PC-3 (cell line): ENCODE measurements around the gene PCP4L1. TPM values are rescaled to one million over a fixed set of nuclear protein-coding genes. Genes with fewer than 3 reads are reported as not detected.

Experiments
- ATAC-seq: fragments of 200-7000 bp; cut with Tn5 transposase; 2 replicates; pipeline ENCODE4 v1.9.1; 2020; ENCODE audit warnings: mild to moderate bottlenecking, moderate library complexity
- BruUV-seq: library from RNA; stranded (reverse); fragments of 400-500 nt; replicated peaks from 2 replicates; lab custom pipeline; 2021; lab: Mats Ljungman, UMichigan
- CTCF ChIA-PET: fragments of 300-600 bp; sonication (Branson Sonifier 250); formaldehyde crosslinking; loops from one replicate; lab custom pipeline; 2022; ENCODE audit warnings: antibody characterized with exemption; lab: Charles Lee
- POLR2A ChIA-PET: fragments of 300-600 bp; sonication (Branson Sonifier 250); formaldehyde crosslinking; loops from one replicate; lab custom pipeline; 2022; ENCODE audit warnings: antibody characterized with exemption; ENCODE audit not compliant: unreplicated experiment; lab: Charles Lee
- DNase-seq: peaks from one replicate; pipeline ENCODE4 v3.0.0-alpha.2; 2015
- H2AFZ ChIP-seq: fragments of 300-600 bp; sonication (generic); 2 replicates; pipeline ENCODE4 v1.6.0; 2016; ENCODE audit warnings: antibody characterized with exemption, low read length
- H3F3A ChIP-seq: fragments of 300-600 bp; sonication (generic); one replicate; pipeline ENCODE4 v1.6.0; 2017; ENCODE audit warnings: antibody characterized with exemption, low read length, control low read depth, mild to moderate bottlenecking; ENCODE audit not compliant: unreplicated experiment
- H3K27ac ChIP-seq: fragments of 300-600 bp; sonication (generic); 2 replicates; pipeline ENCODE4 v1.5.1; 2016; ENCODE audit warnings: mild to moderate bottlenecking, low read length
- H3K27me3 ChIP-seq: fragments of 300-600 bp; sonication (generic); 2 replicates; pipeline ENCODE4 v1.6.1; 2016; ENCODE audit warnings: low read length, mixed read lengths
- H3K36me3 ChIP-seq: fragments of 300-600 bp; sonication (generic); 2 replicates; pipeline ENCODE4 v1.6.1; 2016; ENCODE audit warnings: low read depth, mixed run types, low read length, mixed read lengths
- H3K4me1 ChIP-seq: fragments of 300-600 bp; sonication (generic); 2 replicates; pipeline ENCODE4 v1.5.1; 2016; ENCODE audit warnings: low read length; ENCODE audit not compliant: insufficient read depth
- H3K4me2 ChIP-seq: fragments of 300-600 bp; sonication (generic); 2 replicates; pipeline ENCODE4 v1.6.0; 2016; ENCODE audit warnings: low read length
- H3K4me3 ChIP-seq: fragments of 300-600 bp; sonication (generic); 2 replicates; pipeline ENCODE4 v1.5.1; 2016; ENCODE audit warnings: mild to moderate bottlenecking, low read length, mixed read lengths
- H3K79me2 ChIP-seq: fragments of 300-600 bp; sonication (generic); 2 replicates; pipeline ENCODE4 v1.6.1; 2017; ENCODE audit warnings: low read length, mixed read lengths
- H3K9ac ChIP-seq: fragments of 300-600 bp; sonication (generic); 2 replicates; pipeline ENCODE4 v1.6.0; 2016; ENCODE audit warnings: mild to moderate bottlenecking, low read length
- H3K9me2 ChIP-seq: fragments of 300-600 bp; sonication (generic); replicated peaks from 2 replicates; pipeline ENCODE4 v1.6.1; 2016; ENCODE audit warnings: mixed run types, low read length, mixed read lengths
- H3K9me3 ChIP-seq: fragments of 300-600 bp; sonication (generic); 2 replicates; pipeline ENCODE4 v1.6.1; 2016; ENCODE audit warnings: low read length, mixed read lengths
- H4K20me1 ChIP-seq: fragments of 300-600 bp; sonication (generic); 2 replicates; pipeline ENCODE4 v1.6.1; 2016; ENCODE audit warnings: low read length, mixed read lengths
- EZH2 ChIP-seq: fragments of 300-600 bp; sonication (generic); IDR thresholded peaks from one replicate; pipeline ENCODE4 v1.6.1; 2017; ENCODE audit warnings: antibody characterized with exemption, mild to moderate bottlenecking, low read length; ENCODE audit not compliant: unreplicated experiment
- EZH2phosphoT487 ChIP-seq: fragments of 300-600 bp; sonication (generic); IDR thresholded peaks from 2 replicates; pipeline ENCODE4 v1.6.1; 2018; ENCODE audit warnings: mild to moderate bottlenecking, antibody characterized with exemption, low read length, borderline replicate concordance
- intact Hi-C: fragments of 100-400 bp; cut with micrococcal nuclease; formaldehyde crosslinking; loops from 2 replicates; pipeline ENCODE4 v1.9.0; 2023
- total RNA-seq: library from RNA; depleted of rRNA; stranded (reverse); fragments of >200 nt; gene quantifications from 2 replicates; pipeline ENCODE4 v1.2.3, GENCODE V29; 2014
- TF ChIP-seq, protein P1 (sequence below): fragments of 300-600 bp; sonication (generic); conservative IDR thresholded peaks from 2 replicates; pipeline ENCODE4 v1.5.1; 2017; ENCODE audit warnings: antibody characterized with exemption, low read depth, mild to moderate bottlenecking, low read length

Gene PCP4L1
- total RNA-seq, 1 experiment from 2014 or later: 0.07 TPM

DNA sequence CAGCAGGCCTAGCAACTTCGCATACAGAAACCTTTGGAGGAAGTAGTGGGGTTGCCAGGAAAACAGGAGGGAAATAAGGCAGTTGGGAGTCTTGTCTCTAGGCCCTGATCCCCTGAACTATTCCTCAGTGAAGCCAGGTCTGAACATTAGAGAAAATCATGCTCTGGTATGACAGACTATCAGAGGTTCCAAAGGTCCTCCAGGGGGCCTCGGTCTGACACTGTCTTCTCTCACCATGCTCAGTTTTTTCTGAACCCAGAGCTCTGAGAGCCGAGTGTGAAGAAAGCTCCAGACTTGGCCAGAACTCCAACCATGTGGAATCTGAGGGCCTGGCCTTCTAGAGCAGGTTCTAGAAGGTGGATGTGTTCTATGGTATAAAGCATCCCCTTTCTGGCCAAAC lies 28.6 kb upstream of the PCP4L1 start:
- DNase-seq (no peak), ATAC-seq (no peak)
- Histone ChIP-seq H3K9me3 (no peaks in the 10 kb centered on the region), H3K27me3 (no peaks in the 10 kb centered on the region), H3K4me3 (no peak overlapping the region), H3K27ac (no peak overlapping the region), H4K20me1 (no peaks in the 10 kb centered on the region), H2AFZ (no peak overlapping the region), H3F3A (no peaks in the 10 kb centered on the region), H3K36me3 (peaks cover 22% of the 10 kb centered on the region), H3K79me2 (peaks cover 16% of the 10 kb centered on the region), H3K9ac (no peak overlapping the region), H3K9me2 (no peaks in the 10 kb centered on the region), H3K4me1 (peaks cover 23% of the 10 kb centered on the region), H3K4me2 (no peak overlapping the region)
- TF ChIP-seq EZH2: no peak
- TF ChIP-seq, protein P1, sequence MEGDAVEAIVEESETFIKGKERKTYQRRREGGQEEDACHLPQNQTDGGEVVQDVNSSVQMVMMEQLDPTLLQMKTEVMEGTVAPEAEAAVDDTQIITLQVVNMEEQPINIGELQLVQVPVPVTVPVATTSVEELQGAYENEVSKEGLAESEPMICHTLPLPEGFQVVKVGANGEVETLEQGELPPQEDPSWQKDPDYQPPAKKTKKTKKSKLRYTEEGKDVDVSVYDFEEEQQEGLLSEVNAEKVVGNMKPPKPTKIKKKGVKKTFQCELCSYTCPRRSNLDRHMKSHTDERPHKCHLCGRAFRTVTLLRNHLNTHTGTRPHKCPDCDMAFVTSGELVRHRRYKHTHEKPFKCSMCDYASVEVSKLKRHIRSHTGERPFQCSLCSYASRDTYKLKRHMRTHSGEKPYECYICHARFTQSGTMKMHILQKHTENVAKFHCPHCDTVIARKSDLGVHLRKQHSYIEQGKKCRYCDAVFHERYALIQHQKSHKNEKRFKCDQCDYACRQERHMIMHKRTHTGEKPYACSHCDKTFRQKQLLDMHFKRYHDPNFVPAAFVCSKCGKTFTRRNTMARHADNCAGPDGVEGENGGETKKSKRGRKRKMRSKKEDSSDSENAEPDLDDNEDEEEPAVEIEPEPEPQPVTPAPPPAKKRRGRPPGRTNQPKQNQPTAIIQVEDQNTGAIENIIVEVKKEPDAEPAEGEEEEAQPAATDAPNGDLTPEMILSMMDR: peak; percentile 47; the same call in 1 of the 2 replicates
- TF ChIP-seq EZH2phosphoT487: no peak
- CTCF ChIA-PET: interaction anchor here (0.8 to 1.8 kb wide), 3 partner anchors 84 to 152 kb away, joined by 3 to 9 read pairs (median 8); partner anchors contain the start of gene SDHC
- BruUV-seq: TSS peak; percentile 1
- POLR2A ChIA-PET: no interaction called here
- intact Hi-C loops: no loop called here

DNA sequence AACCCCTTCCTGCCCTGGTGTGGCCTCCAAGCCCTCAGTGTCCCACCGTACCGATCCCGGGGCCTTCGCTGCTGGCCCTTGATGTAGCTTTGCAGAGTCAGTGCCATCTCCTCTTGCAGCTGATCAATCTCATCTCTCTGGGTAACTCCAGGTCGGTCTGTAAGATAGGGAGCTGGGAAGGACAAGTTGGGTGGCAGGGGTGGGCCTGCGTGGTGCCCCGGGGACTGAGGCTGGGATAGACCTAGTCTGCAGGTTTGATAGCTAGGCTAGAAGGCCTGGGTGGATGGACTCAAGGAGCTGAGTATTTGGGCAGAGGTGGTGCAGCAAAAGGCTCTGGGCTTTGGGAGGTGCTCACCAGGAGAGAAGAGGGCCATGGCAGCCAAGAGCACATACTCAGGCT lies 27.8 kb upstream of the PCP4L1 start:
- Histone ChIP-seq H3K79me2 (peaks cover 16% of the 10 kb centered on the region), H4K20me1 (no peaks in the 10 kb centered on the region), H3K27ac (no peak overlapping the region), H3K9ac (no peak overlapping the region), H3K36me3 (peaks cover 22% of the 10 kb centered on the region), H3K27me3 (no peaks in the 10 kb centered on the region), H3K4me2 (no peak overlapping the region), H3F3A (no peaks in the 10 kb centered on the region), H3K9me2 (no peaks in the 10 kb centered on the region), H3K4me3 (no peak overlapping the region), H3K9me3 (no peaks in the 10 kb centered on the region), H2AFZ (no peak overlapping the region), H3K4me1 (peaks cover 18% of the 10 kb centered on the region)
- no peak for ATAC-seq
- intact Hi-C loops: no loop called here
- no TSS peak for BruUV-seq
- DNase-seq: no peak
- POLR2A ChIA-PET: no interaction called here
- TF ChIP-seq EZH2phosphoT487: no peak
- TF ChIP-seq, protein P1: no peak
- no peak for TF ChIP-seq EZH2
- CTCF ChIA-PET: interaction anchor here (1.6 to 1.8 kb wide), 2 partner anchors 144 to 151 kb away, joined by 8 to 9 read pairs; no protein-coding TSS in a partner anchor

DNA sequence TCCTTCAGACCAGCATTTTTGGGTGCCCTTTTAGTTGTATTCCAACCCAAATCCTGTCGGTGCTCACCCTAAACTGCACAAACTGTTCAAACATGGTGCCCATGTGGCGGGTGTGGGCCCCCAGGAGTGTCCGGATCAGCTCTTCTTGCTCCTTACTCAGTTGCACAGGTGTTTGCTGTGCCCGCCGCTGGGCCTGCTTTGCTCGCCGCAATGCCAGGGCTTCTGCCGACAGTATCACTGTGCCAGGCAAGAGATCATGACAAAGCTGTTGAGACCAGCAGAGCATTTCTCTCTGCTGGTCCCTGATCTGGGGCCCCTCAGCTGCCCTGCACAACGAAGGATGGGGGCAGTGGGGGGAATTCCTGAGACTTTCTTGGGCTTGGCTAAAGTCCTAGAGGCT lies 25.4 kb upstream of the PCP4L1 start:
- H3K4me2 ChIP-seq: no peak overlapping the region
- H3K9me3 ChIP-seq: no peaks in the 10 kb centered on the region
- H3K9me2 ChIP-seq: no peaks in the 10 kb centered on the region
- BruUV-seq: no TSS peak
- peaks cover under 1% of the 10 kb centered on the region; the same call in 1 of the 2 replicates for H3K4me1 ChIP-seq
- DNase-seq: no peak
- TF ChIP-seq EZH2phosphoT487: no peak
- TF ChIP-seq, protein P1: no peak
- POLR2A ChIA-PET: no interaction called here
- H4K20me1 ChIP-seq: no peaks in the 10 kb centered on the region
- H3K27me3 ChIP-seq: no peaks in the 10 kb centered on the region
- H3K27ac ChIP-seq: no peak overlapping the region
- no peaks in the 10 kb centered on the region for H3F3A ChIP-seq
- H3K4me3 ChIP-seq: no peak overlapping the region
- H3K36me3 ChIP-seq: peaks cover 22% of the 10 kb centered on the region
- CTCF ChIA-PET: no interaction called here
- no peak overlapping the region for H3K9ac ChIP-seq
- no peaks in the 10 kb centered on the region for H3K79me2 ChIP-seq
- no peak overlapping the region for H2AFZ ChIP-seq
- no peak for ATAC-seq
- intact Hi-C loops: no loop called here
